Activated CD4-positive, alpha-beta memory T cell treated with anti-CD3 and anti-CD28 coated beads for 36 hours (primary cell): ENCODE data around the gene CFAP300. TPM values are rescaled to one million over a fixed set of nuclear protein-coding genes. Genes with fewer than 3 reads are reported as not detected.
A peak's percentile ranks its signal among the peaks of the same experiment; 100 is the strongest.

Experiments used
- CTCF ChIA-PET: fragments of 350-600 bp; sonication (Branson Sonifier 250); formaldehyde crosslinking; loops from one replicate; lab custom pipeline; 2021; ENCODE audit warnings: antibody characterized with exemption, inconsistent platforms; lab: Charles Lee
- POLR2A ChIA-PET: fragments of 350-600 bp; sonication (Branson Sonifier 250); formaldehyde crosslinking; loops from one replicate; lab custom pipeline; 2021; ENCODE audit warnings: antibody characterized with exemption; lab: Charles Lee
- DNase-seq: peaks from one replicate; pipeline ENCODE4 v3.0.0-alpha.2; 2020
- H3K27ac Mint-ChIP-seq: one replicate; pipeline ENCODE4 v1.8.0; 2021; ENCODE audit warnings: mixed read lengths
- H3K27me3 Mint-ChIP-seq: one replicate; pipeline ENCODE4 v1.8.0; 2021; ENCODE audit warnings: mixed read lengths
- H3K36me3 Mint-ChIP-seq: one replicate; pipeline ENCODE4 v1.8.0; 2021; ENCODE audit warnings: mixed read lengths
- H3K4me1 Mint-ChIP-seq: one replicate; pipeline ENCODE4 v1.8.0; 2021; ENCODE audit warnings: low read depth, mixed read lengths
- H3K4me3 Mint-ChIP-seq: one replicate; pipeline ENCODE4 v1.8.0; 2021; ENCODE audit warnings: mild to moderate bottlenecking, mixed read lengths
- H3K9me3 Mint-ChIP-seq: one replicate; pipeline ENCODE4 v1.8.0; 2021; ENCODE audit warnings: mixed read lengths
- intact Hi-C: fragments of 100-400 bp; cut with micrococcal nuclease; formaldehyde crosslinking; loops from one replicate; pipeline ENCODE4 v1.15.1; 2023
- total RNA-seq, 2 experiments: library from RNA; stranded (reverse); gene quantifications; one replicate each; pipeline ENCODE4 v1.2.3, GENCODE V29; 2021

The CFAP300 gene
- total RNA-seq, 2 experiments from 2014 or later, result not detected

- no peak for DNase-seq
- intact Hi-C loops, result no loop called here
- peaks cover 9% of the 10 kb centered on the region for H3K27me3 Mint-ChIP-seq
- CTCF ChIA-PET, result no interaction called here
- POLR2A ChIA-PET, result no interaction called here
- H3K4me1 Mint-ChIP-seq, result no peaks in the 10 kb centered on the region
- H3K9me3 Mint-ChIP-seq, result no peaks in the 10 kb centered on the region
- H3K27ac Mint-ChIP-seq, result no peak overlapping the region
- no peaks in the 10 kb centered on the region for H3K36me3 Mint-ChIP-seq
- no peak overlapping the region for H3K4me3 Mint-ChIP-seq
These were observed 34.1 kb downstream of the CFAP300 start for GRCh38 chr11:102081313-102081712.

- DNase-seq, result no peak
- intact Hi-C loops, result no loop called here
- CTCF ChIA-PET, result no interaction called here
These were observed 38.8 kb downstream of the CFAP300 start for GRCh38 chr11:102085864-102086551.

GRCh38 chr11:102097186-102097585 is 49.9 kb downstream of the CFAP300 start:
- POLR2A ChIA-PET, result no interaction called here

More at GRCh38 chr11:102085864-102086551, 38.8 kb downstream of the CFAP300 start:
- peaks cover 5% of the 10 kb centered on the region for H3K27me3 Mint-ChIP-seq
- no peaks in the 10 kb centered on the region for H3K9me3 Mint-ChIP-seq
- no peaks in the 10 kb centered on the region for H3K36me3 Mint-ChIP-seq
- no peak overlapping the region for H3K4me3 Mint-ChIP-seq
- H3K27ac Mint-ChIP-seq, result no peak overlapping the region
- POLR2A ChIA-PET, result no interaction called here
- no peaks in the 10 kb centered on the region for H3K4me1 Mint-ChIP-seq

GRCh38 chr11:102099755-102100154 is 52.5 kb downstream of the CFAP300 start:
- ChIA-PET CTCF (no interaction called here), POLR2A (no interaction called here)
- Mint-ChIP-seq H3K4me1 (no peaks in the 10 kb centered on the region), H3K27me3 (peaks cover under 1% of the 10 kb centered on the region), H3K27ac (no peak overlapping the region), H3K4me3 (no peak overlapping the region), H3K9me3 (no peaks in the 10 kb centered on the region), H3K36me3 (no peaks in the 10 kb centered on the region)
- intact Hi-C loops, result no loop called here
- DNase-seq, result no peak

More at GRCh38 chr11:102097186-102097585, 49.9 kb downstream of the CFAP300 start:
- CTCF ChIA-PET, result no interaction called here
- intact Hi-C loops, result no loop called here
- no peak for DNase-seq
- no peak overlapping the region for H3K4me3 Mint-ChIP-seq
- no peak overlapping the region for H3K27ac Mint-ChIP-seq
- H3K9me3 Mint-ChIP-seq, result no peaks in the 10 kb centered on the region
- no peaks in the 10 kb centered on the region for H3K4me1 Mint-ChIP-seq
- no peaks in the 10 kb centered on the region for H3K27me3 Mint-ChIP-seq
- H3K36me3 Mint-ChIP-seq, result no peaks in the 10 kb centered on the region

- POLR2A ChIA-PET, result no interaction called here
- Mint-ChIP-seq H3K9me3 (no peaks in the 10 kb centered on the region), H3K27ac (no peak overlapping the region), H3K27me3 (peaks cover 21% of the 10 kb centered on the region), H3K36me3 (no peaks in the 10 kb centered on the region), H3K4me1 (peaks cover 9% of the 10 kb centered on the region), H3K4me3 (no peak overlapping the region)
- DNase-seq, result no peak
- CTCF ChIA-PET, result interaction anchor here (0.5 kb wide), 1 partner anchor 256 kb away, joined by 3 read pairs; no protein-coding TSS in a partner anchor
- intact Hi-C loops, result no loop called here
These were observed 61.6 kb downstream of the CFAP300 start for GRCh38 chr11:102108734-102109440.

- CTCF ChIA-PET, result interaction anchor here (0.5 to 0.7 kb wide), 2 partner anchors 67 to 258 kb away, joined by 3 to 6 read pairs; no protein-coding TSS in a partner anchor
- no peaks in the 10 kb centered on the region for H3K36me3 Mint-ChIP-seq
- DNase-seq, result peak; percentile 75
- H3K27ac Mint-ChIP-seq, result no peak within 1 kb of the TSS
- H3K4me1 Mint-ChIP-seq, result peaks cover 9% of the 10 kb centered on the region
- POLR2A ChIA-PET, result no interaction called here
- intact Hi-C loops, result loop anchor here (2.0 to 5.0 kb wide), 2 partner anchors 157 to 195 kb away; partner anchors contain the start of gene CEP126
- peaks cover 23% of the 10 kb centered on the region for H3K27me3 Mint-ChIP-seq
- peak within 1 kb of the TSS; percentile 90 for H3K4me3 Mint-ChIP-seq
- H3K9me3 Mint-ChIP-seq, result no peaks in the 10 kb centered on the region
These were observed 62.9 kb downstream of the CFAP300 start, which contains the start of gene YAP1 for GRCh38 chr11:102109896-102110760. Gene YAP1, plus strand, starts transcription at chr11:102110447. Its CDS starts 402 bp downstream, at chr11:102110849.

- POLR2A ChIA-PET, result no interaction called here
- H3K9me3 Mint-ChIP-seq, result no peaks in the 10 kb centered on the region
- no peaks in the 10 kb centered on the region for H3K36me3 Mint-ChIP-seq
- CTCF ChIA-PET, result no interaction called here
- peaks cover 9% of the 10 kb centered on the region for H3K4me1 Mint-ChIP-seq
- H3K27ac Mint-ChIP-seq, result no peak overlapping the region
- H3K4me3 Mint-ChIP-seq, result peak overlapping the region; percentile 23
- DNase-seq, result no peak
- intact Hi-C loops, result loop anchor here (2.0 to 5.0 kb wide), 2 partner anchors 157 to 196 kb away; partner anchors contain the start of gene CEP126
- peaks cover 24% of the 10 kb centered on the region for H3K27me3 Mint-ChIP-seq
These were observed 63.4 kb downstream of the CFAP300 start for GRCh38 chr11:102110761-102111010.

GRCh38 chr11:102111011-102111786 is 64.0 kb downstream of the CFAP300 start:
- H3K4me3 Mint-ChIP-seq, result peak overlapping the region; percentile 70
- peaks cover 9% of the 10 kb centered on the region for H3K4me1 Mint-ChIP-seq
- H3K9me3 Mint-ChIP-seq, result no peaks in the 10 kb centered on the region
- peaks cover 24% of the 10 kb centered on the region for H3K27me3 Mint-ChIP-seq
- no peaks in the 10 kb centered on the region for H3K36me3 Mint-ChIP-seq
- ChIA-PET CTCF (no interaction called here), POLR2A (no interaction called here)
- intact Hi-C loops, result loop anchor here (2.0 to 5.0 kb wide), 2 partner anchors 156 to 196 kb away; partner anchors contain the start of gene CEP126
- DNase-seq, result peak; percentile 31
- H3K27ac Mint-ChIP-seq, result no peak overlapping the region

- POLR2A ChIA-PET, result no interaction called here
- CTCF ChIA-PET, result no interaction called here
- no peaks in the 10 kb centered on the region for H3K36me3 Mint-ChIP-seq
- peak overlapping the region; percentile 70 for H3K4me3 Mint-ChIP-seq
- intact Hi-C loops, result loop anchor here (2.0 to 5.0 kb wide), 2 partner anchors 155 to 197 kb away; partner anchors contain the start of gene CEP126
- peaks cover 9% of the 10 kb centered on the region for H3K4me1 Mint-ChIP-seq
- peaks cover 26% of the 10 kb centered on the region for H3K27me3 Mint-ChIP-seq
- H3K9me3 Mint-ChIP-seq, result no peaks in the 10 kb centered on the region
- DNase-seq, result peak; percentile 29
- no peak overlapping the region for H3K27ac Mint-ChIP-seq
These were observed 64.7 kb downstream of the CFAP300 start for GRCh38 chr11:102111787-102112508.

GRCh38 chr11:102112509-102112821 is 65.2 kb downstream of the CFAP300 start:
- POLR2A ChIA-PET, result no interaction called here
- H3K4me3 Mint-ChIP-seq, result no peak overlapping the region
- peaks cover 26% of the 10 kb centered on the region for H3K27me3 Mint-ChIP-seq

GRCh38 chr11:102114032-102114431 is 66.8 kb downstream of the CFAP300 start:
- ChIA-PET POLR2A (no interaction called here), CTCF (no interaction called here)
- intact Hi-C loops, result loop anchor here (5.0 kb wide), 1 partner anchor 153 kb away; no protein-coding TSS in a partner anchor
- Mint-ChIP-seq H3K4me3 (no peak overlapping the region), H3K9me3 (no peaks in the 10 kb centered on the region), H3K36me3 (no peaks in the 10 kb centered on the region), H3K27ac (no peak overlapping the region), H3K4me1 (peaks cover 9% of the 10 kb centered on the region), H3K27me3 (peaks cover 25% of the 10 kb centered on the region)
- no peak for DNase-seq

More at GRCh38 chr11:102112509-102112821, 65.2 kb downstream of the CFAP300 start:
- peaks cover 9% of the 10 kb centered on the region for H3K4me1 Mint-ChIP-seq
- intact Hi-C loops, result loop anchor here (5.0 kb wide), 1 partner anchor 155 kb away; no protein-coding TSS in a partner anchor
- no peak for DNase-seq
- no peaks in the 10 kb centered on the region for H3K36me3 Mint-ChIP-seq
- no peak overlapping the region for H3K27ac Mint-ChIP-seq
- no peaks in the 10 kb centered on the region for H3K9me3 Mint-ChIP-seq
- CTCF ChIA-PET, result no interaction called here
